Measurements from ENCODE around the gene IL32.

IL32 gene

DNA sequence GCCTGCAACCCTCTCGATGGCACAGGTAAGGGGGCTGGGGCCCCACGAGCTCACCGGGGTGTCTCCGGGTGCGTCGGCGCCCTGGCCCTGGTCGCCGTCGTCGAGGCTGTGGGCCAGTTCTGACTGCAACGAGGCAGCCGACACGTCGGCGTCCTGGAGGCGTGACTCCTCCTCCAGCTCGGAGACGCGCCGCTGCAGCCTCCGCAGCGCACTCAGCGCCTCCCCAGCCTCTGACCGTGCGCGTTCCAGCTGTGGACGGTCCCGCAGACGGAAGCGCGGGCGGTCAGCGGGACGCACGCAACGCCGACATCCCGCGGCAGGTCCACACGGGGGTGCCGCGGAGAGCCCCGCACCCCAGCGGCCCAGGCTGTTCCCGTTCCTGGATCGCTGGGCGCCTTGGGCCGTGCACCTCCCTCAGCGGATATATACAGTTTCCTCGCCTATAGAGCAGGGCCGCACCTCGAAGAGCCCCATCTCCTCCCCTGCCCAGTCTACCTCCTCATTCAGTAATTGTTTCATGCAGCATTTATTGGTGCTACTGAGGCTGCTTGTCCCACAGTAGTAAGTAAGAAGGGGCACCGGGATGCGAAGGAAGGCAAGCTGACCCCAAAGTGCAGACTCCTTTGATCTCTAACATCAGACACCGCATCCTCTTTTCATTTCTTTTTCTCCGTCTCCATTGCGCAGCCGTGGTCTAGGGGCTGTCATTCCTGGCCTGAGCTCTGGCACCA is 35.8 kb upstream of the IL32 start:
- Histone ChIP-seq H3K4me3 (ENCODE audit: low read depth, low read length) (no peak overlapping the region), H3K9me3 (ENCODE audit: control insufficient read depth, insufficient read depth, low read length) (no peaks in the 10 kb centered on the region), H3K36me3 (ENCODE audit: control insufficient read depth, insufficient read depth, low read length) (peaks cover 20% of the 10 kb centered on the region), H3K9ac (ENCODE audit: low read depth, low read length) (no peak overlapping the region), H3K4me1 (ENCODE audit: control insufficient read depth, insufficient read depth, low read length) (peaks cover 11% of the 10 kb centered on the region; the same call in 1 of the 2 replicates), H3K27ac (ENCODE audit: low read depth, low read length) (no peak overlapping the region), H3K27me3 (ENCODE audit: control insufficient read depth, insufficient read depth, low read length) (peaks cover 4% of the 10 kb centered on the region)

DNA sequence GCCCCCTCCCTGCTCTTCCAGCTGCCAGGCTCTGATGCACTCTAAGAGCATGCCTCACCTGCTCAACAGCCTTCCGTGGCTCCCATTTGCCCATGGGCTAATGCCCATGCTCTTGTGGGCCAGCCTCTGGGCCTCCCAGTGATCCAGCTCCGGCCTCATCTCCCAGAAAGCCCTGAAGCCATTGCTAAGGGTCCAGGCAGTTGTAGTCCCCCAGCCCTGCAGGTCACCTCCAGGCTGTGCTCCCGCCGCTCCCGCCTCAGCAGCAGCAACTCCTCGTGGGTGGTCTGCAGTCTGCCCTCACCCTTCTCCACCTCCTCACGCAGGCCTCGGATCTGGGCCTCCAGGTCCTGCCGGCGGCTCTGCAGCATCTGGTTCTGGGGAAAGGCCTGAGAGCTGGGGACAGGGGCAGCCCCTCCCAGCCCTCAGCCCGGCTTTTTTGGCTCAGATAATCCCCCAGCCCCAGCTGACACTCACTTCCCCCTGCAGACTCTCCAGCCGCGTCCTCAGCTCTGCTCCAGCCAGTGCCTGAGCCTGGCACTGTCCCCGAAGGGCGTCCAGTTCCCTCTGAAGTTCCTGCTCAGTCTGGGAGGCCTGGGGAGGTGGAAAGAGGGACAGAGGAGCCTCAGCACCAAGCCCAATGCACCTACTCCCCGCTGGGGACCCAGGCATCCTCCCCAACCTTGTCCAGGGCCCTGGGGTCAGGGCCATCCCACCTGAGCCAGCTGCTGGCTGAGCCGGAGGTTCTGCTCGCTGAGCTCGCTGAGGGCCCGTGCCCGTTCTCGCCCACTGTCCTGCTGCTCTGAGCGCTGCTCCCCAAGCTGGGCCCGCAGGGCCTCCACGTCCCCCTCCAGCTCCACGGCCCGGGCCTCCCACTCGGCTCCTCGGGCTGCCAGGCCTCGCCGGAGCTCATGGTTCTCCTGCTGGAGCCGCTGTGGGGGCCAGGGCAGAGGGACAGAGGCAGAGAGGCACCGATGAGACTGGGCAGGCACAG is 34.9 kb upstream of the IL32 start:
- Histone ChIP-seq H3K9me3 (ENCODE audit: control insufficient read depth, insufficient read depth, low read length) (no peaks in the 10 kb centered on the region), H3K27ac (ENCODE audit: low read depth, low read length) (no peak overlapping the region), H3K4me3 (ENCODE audit: low read depth, low read length) (no peak overlapping the region), H3K9ac (ENCODE audit: low read depth, low read length) (no peak overlapping the region), H3K36me3 (ENCODE audit: control insufficient read depth, insufficient read depth, low read length) (peaks cover 20% of the 10 kb centered on the region), H3K4me1 (ENCODE audit: control insufficient read depth, insufficient read depth, low read length) (peaks cover 12% of the 10 kb centered on the region; the same call in 1 of the 2 replicates), H3K27me3 (ENCODE audit: control insufficient read depth, insufficient read depth, low read length) (peaks cover 6% of the 10 kb centered on the region)

DNA sequence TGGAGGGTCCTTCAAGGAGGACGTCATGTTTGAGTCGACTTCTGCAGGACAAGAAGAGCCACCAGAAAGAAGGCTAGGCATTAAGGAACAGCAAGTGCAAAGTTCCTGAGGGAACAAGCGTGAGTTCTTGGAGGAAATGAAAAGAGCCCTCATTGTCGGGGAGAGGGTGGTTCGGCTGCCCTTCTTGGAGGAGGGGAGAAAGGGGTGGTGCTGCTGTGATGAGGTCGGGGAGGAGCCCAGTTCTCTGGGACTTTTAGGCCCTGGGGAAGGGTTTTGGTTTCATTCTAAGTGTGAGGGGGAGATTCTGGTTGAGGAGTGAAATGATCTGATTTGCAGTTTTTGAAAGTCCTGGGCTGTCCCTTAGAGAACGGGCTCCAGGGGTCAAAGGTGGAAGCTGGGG is 32.8 kb upstream of the IL32 start:
- Histone ChIP-seq H3K4me1 (ENCODE audit: control insufficient read depth, insufficient read depth, low read length) (peaks cover 13% of the 10 kb centered on the region; the same call in 1 of the 2 replicates), H3K9me3 (ENCODE audit: control insufficient read depth, insufficient read depth, low read length) (no peaks in the 10 kb centered on the region), H3K36me3 (ENCODE audit: control insufficient read depth, insufficient read depth, low read length) (no peaks in the 10 kb centered on the region), H3K4me3 (ENCODE audit: low read depth, low read length) (no peak overlapping the region), H3K27me3 (ENCODE audit: control insufficient read depth, insufficient read depth, low read length) (peaks cover 10% of the 10 kb centered on the region), H3K27ac (ENCODE audit: low read depth, low read length) (no peak overlapping the region), H3K9ac (ENCODE audit: low read depth, low read length) (no peak overlapping the region)

DNA sequence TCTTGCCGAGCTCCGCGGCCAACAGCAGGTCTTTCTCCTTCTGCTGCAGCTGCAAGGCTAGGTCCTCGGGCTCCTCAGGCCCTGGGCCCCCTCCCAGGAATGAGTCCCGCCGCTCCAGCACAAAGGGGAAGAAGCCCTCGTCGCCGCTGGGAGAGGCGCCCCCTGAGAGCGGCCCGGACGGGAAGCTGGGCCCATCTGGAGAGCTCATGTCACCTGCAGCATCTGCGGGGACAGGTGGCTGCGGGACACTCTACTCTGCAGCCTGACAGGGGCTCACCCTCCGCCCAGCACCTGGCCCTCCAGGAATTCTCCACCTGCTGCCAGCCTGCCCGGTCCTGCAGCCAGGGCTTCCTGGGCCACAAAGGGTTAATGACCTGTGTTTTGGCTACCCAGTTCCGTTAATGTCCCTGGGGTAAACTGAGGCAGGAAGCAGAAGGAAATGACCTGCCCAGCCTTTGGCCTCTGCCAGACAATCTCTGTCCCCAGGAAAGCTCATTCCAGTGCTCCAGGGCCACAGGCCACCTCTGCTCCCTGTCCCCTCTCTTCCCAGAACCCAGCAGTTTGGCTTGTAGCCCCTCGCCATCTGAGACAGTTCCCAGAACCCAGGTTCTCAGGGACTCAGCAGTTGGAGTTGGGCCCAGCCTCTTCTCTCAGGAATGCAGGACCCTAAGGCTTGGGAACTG is 30.0 kb upstream of the IL32 start:
- Histone ChIP-seq H3K27ac (ENCODE audit: low read depth, low read length) (no peak overlapping the region), H3K27me3 (ENCODE audit: control insufficient read depth, insufficient read depth, low read length) (peaks cover 5% of the 10 kb centered on the region), H3K9ac (ENCODE audit: low read depth, low read length) (no peak overlapping the region), H3K9me3 (ENCODE audit: control insufficient read depth, insufficient read depth, low read length) (no peaks in the 10 kb centered on the region), H3K4me1 (ENCODE audit: control insufficient read depth, insufficient read depth, low read length) (peaks cover 20% of the 10 kb centered on the region; the same call in 1 of the 2 replicates), H3K4me3 (ENCODE audit: low read depth, low read length) (peak overlapping the region; percentile 72), H3K36me3 (ENCODE audit: control insufficient read depth, insufficient read depth, low read length) (no peaks in the 10 kb centered on the region)

DNA sequence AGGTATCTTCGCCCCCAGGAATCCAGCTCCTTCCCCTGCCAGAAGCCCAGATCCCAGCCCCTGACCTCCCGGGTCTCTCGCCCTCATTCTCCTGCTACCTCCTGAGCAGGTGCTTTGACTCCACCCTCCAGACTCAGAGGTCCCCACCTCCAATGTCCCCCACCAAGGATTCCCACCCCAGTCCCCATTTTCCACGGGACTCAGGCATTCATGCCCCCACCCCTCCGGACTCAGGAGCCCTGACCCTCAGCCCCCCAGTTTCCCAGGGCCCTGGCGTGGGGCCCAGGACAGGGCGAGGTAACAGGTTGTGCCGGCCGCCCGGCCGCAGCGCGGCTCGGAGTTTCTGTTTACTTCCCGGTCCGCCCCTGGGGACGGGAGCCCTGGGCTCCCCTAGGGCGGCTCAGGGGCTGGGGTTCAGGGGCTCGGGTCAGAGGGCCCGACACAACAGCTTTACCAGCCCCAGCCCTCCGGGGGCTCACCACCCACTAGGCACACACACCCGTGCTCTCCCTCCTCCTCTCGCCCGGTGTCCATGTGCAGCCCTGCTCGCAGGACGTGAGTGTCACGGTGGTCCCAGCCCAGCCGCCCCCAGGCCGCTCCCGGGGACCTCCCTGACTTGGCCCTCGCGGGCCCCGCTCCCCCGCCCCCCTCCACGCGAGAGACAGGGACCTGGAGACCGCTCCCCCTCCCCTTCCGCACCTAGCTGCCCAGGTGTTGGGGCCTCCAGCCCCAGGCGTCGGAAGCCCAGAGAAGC is 29.3 kb upstream of the IL32 start:
- no peak overlapping the region for H3K9ac ChIP-seq (ENCODE audit: low read depth, low read length)

DNA sequence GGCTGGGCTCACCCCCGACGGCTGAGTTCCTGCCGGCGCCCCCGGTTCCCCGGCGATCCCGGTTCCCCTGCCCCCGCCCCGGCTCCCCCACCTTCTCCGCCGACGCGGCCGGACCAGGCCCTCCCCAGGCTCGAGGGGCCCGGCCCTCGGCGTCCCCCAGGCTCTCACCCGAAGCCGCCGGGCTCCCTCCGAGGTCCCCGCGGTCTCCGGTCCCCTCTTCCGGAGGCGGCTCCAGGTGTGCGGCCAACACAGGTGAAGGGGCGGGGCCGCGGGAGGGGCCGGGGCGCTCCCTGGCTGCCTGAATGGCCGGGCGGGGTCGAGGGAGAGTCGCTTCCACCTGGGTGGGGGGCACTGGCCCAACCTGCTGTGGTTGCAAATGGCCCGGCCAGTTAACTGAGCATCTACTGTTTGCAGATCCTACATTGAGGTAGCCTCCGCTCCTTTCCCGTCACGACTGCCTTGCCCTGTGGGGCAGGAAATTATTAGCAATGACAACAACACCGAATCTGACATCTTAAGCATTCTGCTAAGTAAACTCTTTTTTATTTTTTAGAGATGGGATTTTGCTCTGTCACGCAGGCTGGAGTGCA is 28.6 kb upstream of the IL32 start, which contains the start of gene BICDL2:
TSS of gene BICDL2 (minus strand) at position 219 of the 590 bp plus-strand sequence. CDS start 1,448 bp downstream, outside the sequence.
- Histone ChIP-seq H3K27me3 (ENCODE audit: control insufficient read depth, insufficient read depth, low read length) (peaks cover 5% of the 10 kb centered on the region), H3K4me3 (ENCODE audit: low read depth, low read length) (peak within 1 kb of the TSS; percentile 72), H3K4me1 (ENCODE audit: control insufficient read depth, insufficient read depth, low read length) (peaks cover 15% of the 10 kb centered on the region; the same call in 1 of the 2 replicates)

More for the DNA sequence above, 29.3 kb upstream of the IL32 start:
- H3K27ac ChIP-seq (ENCODE audit: low read depth, low read length), result no peak overlapping the region
- H3K4me3 ChIP-seq (ENCODE audit: low read depth, low read length), result peak overlapping the region; percentile 72
- peaks cover 20% of the 10 kb centered on the region; the same call in 1 of the 2 replicates for H3K4me1 ChIP-seq (ENCODE audit: control insufficient read depth, insufficient read depth, low read length)
- no peaks in the 10 kb centered on the region for H3K9me3 ChIP-seq (ENCODE audit: control insufficient read depth, insufficient read depth, low read length)
- no peaks in the 10 kb centered on the region for H3K36me3 ChIP-seq (ENCODE audit: control insufficient read depth, insufficient read depth, low read length)
- H3K27me3 ChIP-seq (ENCODE audit: control insufficient read depth, insufficient read depth, low read length), result peaks cover 5% of the 10 kb centered on the region

DNA sequence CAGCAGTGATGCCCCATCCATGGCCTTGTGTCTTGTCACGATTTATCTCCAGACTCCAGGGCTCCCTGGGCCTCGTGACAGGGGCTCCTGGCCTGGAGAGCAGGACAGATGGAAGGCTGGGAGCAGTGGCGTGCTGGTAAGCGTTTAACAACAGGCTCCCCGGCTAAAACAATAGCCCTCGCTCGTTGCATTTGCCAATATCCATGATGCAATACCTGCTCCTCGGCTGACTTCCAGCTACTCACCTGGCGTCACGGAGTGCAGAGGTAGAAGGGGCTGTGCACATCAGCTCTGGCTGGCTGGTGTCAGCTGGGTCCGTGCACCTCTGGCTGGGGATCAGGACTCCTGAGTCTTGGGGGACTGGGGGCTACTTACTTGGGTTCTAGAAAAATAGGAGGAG is 27.2 kb upstream of the IL32 start:
- H3K4me1 ChIP-seq (ENCODE audit: control insufficient read depth, insufficient read depth, low read length), result peaks cover 15% of the 10 kb centered on the region; the same call in 1 of the 2 replicates
- H3K27me3 ChIP-seq (ENCODE audit: control insufficient read depth, insufficient read depth, low read length), result peaks cover 5% of the 10 kb centered on the region
- H3K9ac ChIP-seq (ENCODE audit: low read depth, low read length), result no peak overlapping the region
- H3K4me3 ChIP-seq (ENCODE audit: low read depth, low read length), result no peak overlapping the region
- no peaks in the 10 kb centered on the region for H3K9me3 ChIP-seq (ENCODE audit: control insufficient read depth, insufficient read depth, low read length)
- no peaks in the 10 kb centered on the region for H3K36me3 ChIP-seq (ENCODE audit: control insufficient read depth, insufficient read depth, low read length)
- H3K27ac ChIP-seq (ENCODE audit: low read depth, low read length), result no peak overlapping the region

More for the DNA sequence above, 28.6 kb upstream of the IL32 start, which contains the start of gene BICDL2:
- H3K27ac ChIP-seq (ENCODE audit: low read depth, low read length), result no peak within 1 kb of the TSS
- no peak within 1 kb of the TSS for H3K9ac ChIP-seq (ENCODE audit: low read depth, low read length)
- no peaks in the 10 kb centered on the region for H3K36me3 ChIP-seq (ENCODE audit: control insufficient read depth, insufficient read depth, low read length)
- no peaks in the 10 kb centered on the region for H3K9me3 ChIP-seq (ENCODE audit: control insufficient read depth, insufficient read depth, low read length)

DNA sequence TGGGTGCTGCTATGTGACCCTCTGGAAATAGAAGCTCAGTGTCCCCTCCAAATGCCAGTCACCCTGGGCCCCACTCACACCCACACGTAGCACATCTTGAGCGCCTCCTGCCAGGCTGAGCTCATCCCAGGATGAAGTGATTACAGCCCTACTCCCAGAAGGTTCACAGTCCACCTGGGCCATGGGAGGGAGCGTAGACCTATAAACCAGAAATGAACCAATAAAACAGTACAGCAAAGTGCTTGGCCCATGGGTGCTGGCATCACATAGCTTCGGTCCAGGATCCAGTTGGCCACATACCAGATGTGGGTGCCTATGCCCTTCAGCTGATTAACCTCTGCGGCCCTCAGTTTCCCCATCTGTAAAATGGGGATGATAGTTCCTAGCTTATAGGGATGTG is 26.5 kb upstream of the IL32 start:
- peaks cover 15% of the 10 kb centered on the region; the same call in 1 of the 2 replicates for H3K4me1 ChIP-seq (ENCODE audit: control insufficient read depth, insufficient read depth, low read length)
- no peak overlapping the region for H3K9ac ChIP-seq (ENCODE audit: low read depth, low read length)
- H3K27me3 ChIP-seq (ENCODE audit: control insufficient read depth, insufficient read depth, low read length), result peaks cover 6% of the 10 kb centered on the region
- H3K9me3 ChIP-seq (ENCODE audit: control insufficient read depth, insufficient read depth, low read length), result no peaks in the 10 kb centered on the region
- H3K27ac ChIP-seq (ENCODE audit: low read depth, low read length), result no peak overlapping the region
- H3K4me3 ChIP-seq (ENCODE audit: low read depth, low read length), result no peak overlapping the region
- no peaks in the 10 kb centered on the region for H3K36me3 ChIP-seq (ENCODE audit: control insufficient read depth, insufficient read depth, low read length)

DNA sequence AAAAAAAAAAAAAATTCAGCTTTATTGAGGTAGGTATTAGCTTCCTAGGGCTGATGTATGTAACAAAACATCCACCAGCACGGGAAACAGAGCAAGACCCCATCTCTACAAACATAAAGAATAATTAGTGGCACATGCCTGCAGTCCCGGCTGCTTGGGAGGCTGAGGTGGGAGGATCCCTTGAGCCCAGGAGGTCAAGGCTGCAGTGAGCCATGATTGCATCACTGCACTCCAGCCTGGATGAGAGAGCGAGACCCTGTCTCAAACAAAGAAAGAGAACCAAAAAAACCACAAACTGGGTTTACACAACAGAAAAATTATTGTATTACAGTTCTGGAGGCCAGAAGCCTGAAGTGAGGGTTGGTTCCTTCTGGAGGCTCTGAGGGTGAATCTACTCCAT is 23.1 kb upstream of the IL32 start:
- peaks cover 15% of the 10 kb centered on the region for H3K27me3 ChIP-seq (ENCODE audit: control insufficient read depth, insufficient read depth, low read length)
- H3K4me3 ChIP-seq (ENCODE audit: low read depth, low read length), result no peak overlapping the region
- H3K36me3 ChIP-seq (ENCODE audit: control insufficient read depth, insufficient read depth, low read length), result no peaks in the 10 kb centered on the region
- H3K9ac ChIP-seq (ENCODE audit: low read depth, low read length), result no peak overlapping the region
- H3K9me3 ChIP-seq (ENCODE audit: control insufficient read depth, insufficient read depth, low read length), result no peaks in the 10 kb centered on the region
- H3K4me1 ChIP-seq (ENCODE audit: control insufficient read depth, insufficient read depth, low read length), result peaks cover 11% of the 10 kb centered on the region; the same call in 1 of the 2 replicates
- no peak overlapping the region for H3K27ac ChIP-seq (ENCODE audit: low read depth, low read length)
